OCI-LY3 (cell line): ENCODE data around the gene SLC2A8.

ENCODE experiments used
- H2AFZ ChIP-seq: fragments of 200-600, 300-600 bp; shearing (Covaris generic); 2 replicates; pipeline ENCODE4 v1.6.0; 2014; ENCODE audit warnings: antibody characterized with exemption, low read depth, low read length
- H3K27ac ChIP-seq: fragments of 200-600, 300-600 bp; sonication (generic); 2 replicates; pipeline ENCODE4 v1.5.1; 2014; ENCODE audit warnings: mild to moderate bottlenecking, low read length, moderate library complexity, mixed read lengths
- H3K27me3 ChIP-seq: fragments of 200-600, 300-600 bp; sonication (generic); 2 replicates; pipeline ENCODE4 v1.6.1; 2014; ENCODE audit warnings: low read depth, low read length, mixed read lengths
- H3K36me3 ChIP-seq: fragments of 200-600, 300-600 bp; sonication (generic); replicated peaks from 2 replicates; pipeline ENCODE3; 2014; ENCODE audit warnings: low read depth, low read length, mixed read lengths
- H3K4me1 ChIP-seq: fragments of 300-600, 200-600 bp; sonication (generic); 2 replicates; pipeline ENCODE4 v1.6.1; 2014; ENCODE audit warnings: low read length, mixed read lengths
- H3K4me2 ChIP-seq: fragments of 200-600, 300-600 bp; sonication (generic); 2 replicates; pipeline ENCODE4 v1.6.1; 2014; ENCODE audit warnings: low read length, mixed read lengths
- H3K4me3 ChIP-seq: fragments of 300-600, 200-600 bp; sonication (generic); 2 replicates; pipeline ENCODE4 v1.5.1; 2014; ENCODE audit warnings: antibody characterized with exemption, mild to moderate bottlenecking, low read length, moderate library complexity
- H3K79me2 ChIP-seq: fragments of 300-600, 200-600 bp; shearing (Covaris generic); 2 replicates; pipeline ENCODE4 v1.6.1; 2014; ENCODE audit warnings: mild to moderate bottlenecking, low read length, mixed read lengths
- H3K9ac ChIP-seq: fragments of 300-600, 200-600 bp; shearing (Covaris generic); 2 replicates; pipeline ENCODE4 v1.6.0; 2014; ENCODE audit warnings: mild to moderate bottlenecking, low read length, moderate library complexity
- H3K9me3 ChIP-seq: fragments of 200-600, 300-600 bp; shearing (Covaris generic); 2 replicates; pipeline ENCODE4 v1.6.1; 2014; ENCODE audit warnings: low read length, mixed read lengths; ENCODE audit not compliant: insufficient read depth
- H4K20me1 ChIP-seq: fragments of 200-600, 300-600 bp; sonication (generic); 2 replicates; pipeline ENCODE4 v1.6.1; 2016; ENCODE audit warnings: low read length, mixed read lengths; ENCODE audit not compliant: insufficient read depth
- EZH2phosphoT487 ChIP-seq: fragments of 200-600 bp; shearing (Covaris generic); IDR thresholded peaks from 2 replicates; pipeline ENCODE4 v1.6.1; 2018; ENCODE audit warnings: antibody characterized with exemption, mixed run types, low read depth
- TF ChIP-seq, protein P1 (sequence below): fragments of 200-600, 300-600 bp; sonication (generic); IDR thresholded peaks from 2 replicates; pipeline ENCODE4 v1.5.1; 2014; ENCODE audit warnings: antibody characterized with exemption, low read length, low read depth

SLC2A8 gene

DNA sequence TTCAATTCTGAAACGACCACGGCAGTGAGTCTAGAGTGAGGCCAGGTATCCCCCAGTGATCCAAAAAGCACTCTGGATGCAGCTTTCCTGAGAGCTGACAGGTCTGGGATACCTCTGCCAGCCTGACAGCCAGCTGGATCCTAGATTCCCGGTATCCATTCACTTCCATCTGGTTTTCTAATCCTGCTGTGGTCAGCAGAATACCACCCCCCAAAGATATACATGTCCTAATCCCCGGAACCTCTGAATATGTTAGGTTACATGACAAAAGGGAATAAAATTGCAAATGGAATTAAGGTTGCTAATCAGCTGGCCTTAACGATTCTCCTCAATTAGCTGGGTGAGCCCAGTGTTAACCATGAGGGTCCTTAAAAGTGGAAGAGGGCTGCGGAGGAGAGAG is 25.8 kb downstream of the SLC2A8 start:
- no peaks in the 10 kb centered on the region for H4K20me1 ChIP-seq
- peak overlapping the region; percentile 99 for H3K4me2 ChIP-seq
- peak overlapping the region; percentile 98 for H3K4me3 ChIP-seq
- no peak overlapping the region for H3K27ac ChIP-seq
- no peaks in the 10 kb centered on the region for H3K9me3 ChIP-seq
- H3K4me1 ChIP-seq = peaks cover 15% of the 10 kb centered on the region
- no peak overlapping the region for H2AFZ ChIP-seq
- TF ChIP-seq, protein P1, sequence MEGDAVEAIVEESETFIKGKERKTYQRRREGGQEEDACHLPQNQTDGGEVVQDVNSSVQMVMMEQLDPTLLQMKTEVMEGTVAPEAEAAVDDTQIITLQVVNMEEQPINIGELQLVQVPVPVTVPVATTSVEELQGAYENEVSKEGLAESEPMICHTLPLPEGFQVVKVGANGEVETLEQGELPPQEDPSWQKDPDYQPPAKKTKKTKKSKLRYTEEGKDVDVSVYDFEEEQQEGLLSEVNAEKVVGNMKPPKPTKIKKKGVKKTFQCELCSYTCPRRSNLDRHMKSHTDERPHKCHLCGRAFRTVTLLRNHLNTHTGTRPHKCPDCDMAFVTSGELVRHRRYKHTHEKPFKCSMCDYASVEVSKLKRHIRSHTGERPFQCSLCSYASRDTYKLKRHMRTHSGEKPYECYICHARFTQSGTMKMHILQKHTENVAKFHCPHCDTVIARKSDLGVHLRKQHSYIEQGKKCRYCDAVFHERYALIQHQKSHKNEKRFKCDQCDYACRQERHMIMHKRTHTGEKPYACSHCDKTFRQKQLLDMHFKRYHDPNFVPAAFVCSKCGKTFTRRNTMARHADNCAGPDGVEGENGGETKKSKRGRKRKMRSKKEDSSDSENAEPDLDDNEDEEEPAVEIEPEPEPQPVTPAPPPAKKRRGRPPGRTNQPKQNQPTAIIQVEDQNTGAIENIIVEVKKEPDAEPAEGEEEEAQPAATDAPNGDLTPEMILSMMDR = no peak
- TF ChIP-seq EZH2phosphoT487 = no peak
- H3K36me3 ChIP-seq = peaks cover 5% of the 10 kb centered on the region
- H3K9ac ChIP-seq = peak overlapping the region; percentile 97; the same call in 1 of the 2 replicates
- peaks cover 47% of the 10 kb centered on the region for H3K79me2 ChIP-seq
- no peaks in the 10 kb centered on the region for H3K27me3 ChIP-seq

DNA sequence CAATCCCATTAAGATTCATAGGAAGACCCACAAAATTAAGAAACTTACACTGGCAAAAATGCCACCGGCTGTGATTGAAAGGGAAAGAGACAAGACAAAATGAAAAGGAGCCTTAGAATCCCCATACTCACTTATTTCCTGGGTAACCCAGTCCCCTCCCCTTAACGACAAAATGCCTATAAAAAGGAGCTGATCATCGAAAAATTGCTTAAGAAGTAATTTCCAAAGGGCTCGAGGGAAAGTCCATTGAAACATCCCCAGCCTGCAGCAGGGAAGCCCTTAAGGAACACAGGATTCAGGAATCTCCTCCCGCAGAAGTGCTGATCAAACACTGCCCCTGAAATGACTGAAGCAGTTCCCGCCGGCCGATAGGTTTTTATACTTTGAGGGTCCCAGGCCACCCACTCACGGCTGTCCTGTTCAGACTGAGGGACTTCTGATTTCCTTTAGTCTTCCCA is 26.5 kb downstream of the SLC2A8 start:
- Histone ChIP-seq H4K20me1 (no peaks in the 10 kb centered on the region), H3K27ac (peak overlapping the region; percentile 60), H3K79me2 (peaks cover 50% of the 10 kb centered on the region), H3K4me2 (peak overlapping the region; percentile 99), H3K9ac (peak overlapping the region; percentile 97), H2AFZ (peak overlapping the region; percentile 89), H3K9me3 (no peaks in the 10 kb centered on the region), H3K27me3 (no peaks in the 10 kb centered on the region), H3K4me1 (peaks cover 15% of the 10 kb centered on the region), H3K36me3 (peaks cover 5% of the 10 kb centered on the region), H3K4me3 (peak overlapping the region; percentile 98)
- TF ChIP-seq, protein P1 = no peak
- TF ChIP-seq EZH2phosphoT487 = no peak

DNA sequence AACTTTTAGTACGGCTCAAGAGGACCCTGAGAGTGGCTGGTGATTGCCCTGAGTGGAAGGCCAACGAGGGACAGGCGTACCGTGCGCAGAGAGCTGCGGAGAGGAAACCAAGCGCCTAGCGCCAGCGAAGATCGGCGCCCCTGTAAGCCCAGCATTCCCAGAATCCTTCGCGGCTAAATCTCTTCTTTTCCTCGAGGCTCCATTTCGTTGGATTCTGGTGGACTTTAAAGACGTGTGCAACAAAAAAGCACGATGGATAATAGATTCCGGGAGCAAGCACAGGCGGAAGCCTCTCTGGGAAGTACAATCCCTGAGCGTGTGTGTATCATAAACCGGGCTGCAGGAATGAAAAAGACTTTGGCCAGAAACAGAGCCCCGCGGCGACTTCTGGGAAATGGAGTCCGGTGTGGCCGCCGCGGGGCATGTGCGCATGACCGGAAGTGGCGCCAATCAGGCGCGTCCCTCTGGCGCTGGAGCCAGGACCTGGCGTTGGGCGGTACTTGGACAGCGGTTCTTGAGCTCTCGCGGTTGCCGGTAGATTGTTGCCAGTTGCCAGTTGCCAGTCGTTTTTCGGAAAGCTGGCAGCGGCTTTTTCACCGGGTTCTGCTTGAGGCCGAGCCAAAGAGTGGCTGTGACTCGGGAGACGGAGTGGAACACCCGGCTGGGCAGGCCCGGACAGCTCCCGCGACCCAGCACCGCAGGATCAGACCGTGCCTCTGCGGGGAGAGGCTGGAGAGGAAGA is 27.1 kb downstream of the SLC2A8 start, which contains the start of gene ZNF79:
ZNF79 (plus strand) TSS at position 449 of the 742 bp plus-strand sequence. CDS start 406 bp downstream, outside the sequence.
- TF ChIP-seq EZH2phosphoT487 = no peak
- TF ChIP-seq, protein P1 = no peak
- Histone ChIP-seq H3K4me2 (peak within 1 kb of the TSS; percentile 99), H3K79me2 (peaks cover 50% of the 10 kb centered on the region), H4K20me1 (no peaks in the 10 kb centered on the region), H3K9me3 (no peaks in the 10 kb centered on the region), H2AFZ (peak within 1 kb of the TSS; percentile 89), H3K27ac (peak within 1 kb of the TSS; percentile 60), H3K4me1 (peaks cover 15% of the 10 kb centered on the region), H3K27me3 (no peaks in the 10 kb centered on the region), H3K9ac (peak within 1 kb of the TSS; percentile 97), H3K4me3 (peak within 1 kb of the TSS; percentile 98), H3K36me3 (peaks cover 5% of the 10 kb centered on the region)

- H3K9me3 ChIP-seq = no peaks in the 10 kb centered on the region
- H3K9ac ChIP-seq = peak overlapping the region; percentile 97
- H4K20me1 ChIP-seq = no peaks in the 10 kb centered on the region
- peak overlapping the region; percentile 60 for H3K27ac ChIP-seq
- H3K4me1 ChIP-seq = peaks cover 15% of the 10 kb centered on the region
- H3K4me3 ChIP-seq = peak overlapping the region; percentile 98
- H3K4me2 ChIP-seq = peak overlapping the region; percentile 99
- H2AFZ ChIP-seq = peak overlapping the region; percentile 89
- TF ChIP-seq, protein P1 = no peak
- TF ChIP-seq EZH2phosphoT487 = no peak
- peaks cover 50% of the 10 kb centered on the region for H3K79me2 ChIP-seq
- no peaks in the 10 kb centered on the region for H3K27me3 ChIP-seq
- peaks cover 5% of the 10 kb centered on the region for H3K36me3 ChIP-seq
Observed at GRCh38 chr9:127424676-127424999, 27.7 kb downstream of the SLC2A8 start.
